ACC112 (cell line): ENCODE data around the gene NXF2B.
"Not testable (repeated sequence)": the region's sequence is repeated elsewhere in the genome, so short reads cannot be mapped to it uniquely, and the experiment has no call there.

Experiments
- H2AFZ ChIP-seq: fragments of 200-600 bp; sonication (generic); one replicate; pipeline ENCODE4 v1.6.0; 2017; ENCODE audit warnings: antibody characterized with exemption, low read length; ENCODE audit not compliant: unreplicated experiment
- H3K27ac ChIP-seq: fragments of 200-600 bp; sonication (generic); 2 replicates; pipeline ENCODE4 v1.5.1; 2014; ENCODE audit warnings: low read depth, mild to moderate bottlenecking, antibody characterized with exemption, low read length, moderate library complexity
- H3K27me3 ChIP-seq: fragments of 200-600 bp; sonication (generic); 2 replicates; pipeline ENCODE4 v1.6.1; 2014; ENCODE audit warnings: mild to moderate bottlenecking, antibody characterized with exemption, low read length, moderate library complexity, mixed read lengths; ENCODE audit not compliant: insufficient read depth
- H3K36me3 ChIP-seq: fragments of 200-600 bp; sonication (generic); 2 replicates; pipeline ENCODE4 v1.6.1; 2016; ENCODE audit warnings: mild to moderate bottlenecking, antibody characterized with exemption, low read length, moderate library complexity, mixed read lengths; ENCODE audit not compliant: insufficient read depth
- H3K4me1 ChIP-seq: fragments of 200-600 bp; sonication (generic); one replicate; pipeline ENCODE4 v1.6.1; 2016; ENCODE audit warnings: low read length, mixed read lengths; ENCODE audit not compliant: insufficient read depth, unreplicated experiment, control insufficient read depth
- H3K4me3 ChIP-seq: fragments of 200-600 bp; sonication (generic); 2 replicates; pipeline ENCODE4 v1.5.1; 2014; ENCODE audit warnings: mild to moderate bottlenecking, low read depth, low read length
- H3K79me2 ChIP-seq: fragments of 200-600 bp; sonication (generic); one replicate; pipeline ENCODE4 v1.6.0; 2016; ENCODE audit warnings: low read length; ENCODE audit not compliant: control insufficient read depth, unreplicated experiment, insufficient read depth

NXF2B gene, protein sequence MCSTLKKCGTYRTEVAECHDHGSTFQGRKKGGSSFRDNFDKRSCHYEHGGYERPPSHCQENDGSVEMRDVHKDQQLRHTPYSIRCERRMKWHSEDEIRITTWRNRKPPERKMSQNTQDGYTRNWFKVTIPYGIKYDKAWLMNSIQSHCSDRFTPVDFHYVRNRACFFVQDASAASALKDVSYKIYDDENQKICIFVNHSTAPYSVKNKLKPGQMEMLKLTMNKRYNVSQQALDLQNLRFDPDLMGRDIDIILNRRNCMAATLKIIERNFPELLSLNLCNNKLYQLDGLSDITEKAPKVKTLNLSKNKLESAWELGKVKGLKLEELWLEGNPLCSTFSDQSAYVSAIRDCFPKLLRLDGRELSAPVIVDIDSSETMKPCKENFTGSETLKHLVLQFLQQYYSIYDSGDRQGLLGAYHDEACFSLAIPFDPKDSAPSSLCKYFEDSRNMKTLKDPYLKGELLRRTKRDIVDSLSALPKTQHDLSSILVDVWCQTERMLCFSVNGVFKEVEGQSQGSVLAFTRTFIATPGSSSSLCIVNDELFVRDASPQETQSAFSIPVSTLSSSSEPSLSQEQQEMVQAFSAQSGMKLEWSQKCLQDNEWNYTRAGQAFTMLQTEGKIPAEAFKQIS

DNA sequence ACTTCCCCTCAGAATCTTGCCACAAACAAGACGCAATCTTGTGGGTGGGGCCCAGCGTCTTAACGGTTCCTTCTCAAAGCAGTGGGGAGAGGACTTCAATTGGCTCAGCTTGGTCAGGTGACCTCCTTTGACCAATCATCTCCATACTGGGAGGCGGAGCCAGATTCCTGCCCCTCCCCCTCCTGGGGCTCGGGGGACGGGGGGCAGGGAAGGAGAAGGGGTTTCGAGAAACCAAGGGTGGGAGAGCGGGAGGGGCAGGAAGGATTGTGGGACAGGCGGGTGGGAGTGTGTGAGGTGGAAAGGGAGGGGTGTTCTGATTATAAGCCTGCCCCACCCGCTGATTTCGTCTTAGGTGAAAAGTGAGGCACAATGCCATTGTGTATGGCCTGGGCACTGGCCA lies at the start of gene NXF2B:
Gene NXF2B, minus strand, starts transcription at position 101 of the 400 bp plus-strand sequence. CDS start 59,972 bp downstream, outside the sequence.
- H3K4me1 ChIP-seq, H3K4me3 ChIP-seq, H3K27ac ChIP-seq, H3K36me3 ChIP-seq, H3K79me2 ChIP-seq, H2AFZ ChIP-seq, H3K27me3 ChIP-seq: not testable (repeated sequence)

DNA sequence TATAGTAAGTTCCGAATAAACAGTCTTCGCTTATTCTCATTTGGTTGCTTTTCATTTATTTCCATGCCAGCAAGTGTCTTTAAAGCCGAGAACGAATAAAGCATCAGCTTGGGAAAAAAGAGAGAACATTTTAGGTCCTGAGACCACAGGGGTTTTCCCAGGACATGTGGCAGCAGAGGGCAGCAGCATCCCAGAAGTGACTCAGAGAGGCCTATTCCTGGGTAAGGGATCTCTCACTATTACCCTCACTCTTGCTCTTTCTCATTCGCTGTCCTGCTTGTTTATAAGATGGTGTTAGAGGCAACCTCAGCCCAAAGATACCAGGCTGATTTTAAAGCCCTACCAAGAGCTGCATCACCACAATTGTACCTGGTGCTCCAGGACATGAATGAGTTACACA lies 39.0 kb upstream of the NXF2B start:
- H3K79me2 ChIP-seq, H2AFZ ChIP-seq, H3K4me1 ChIP-seq, H3K36me3 ChIP-seq, H3K27ac ChIP-seq, H3K4me3 ChIP-seq, H3K27me3 ChIP-seq: not testable (repeated sequence)

DNA sequence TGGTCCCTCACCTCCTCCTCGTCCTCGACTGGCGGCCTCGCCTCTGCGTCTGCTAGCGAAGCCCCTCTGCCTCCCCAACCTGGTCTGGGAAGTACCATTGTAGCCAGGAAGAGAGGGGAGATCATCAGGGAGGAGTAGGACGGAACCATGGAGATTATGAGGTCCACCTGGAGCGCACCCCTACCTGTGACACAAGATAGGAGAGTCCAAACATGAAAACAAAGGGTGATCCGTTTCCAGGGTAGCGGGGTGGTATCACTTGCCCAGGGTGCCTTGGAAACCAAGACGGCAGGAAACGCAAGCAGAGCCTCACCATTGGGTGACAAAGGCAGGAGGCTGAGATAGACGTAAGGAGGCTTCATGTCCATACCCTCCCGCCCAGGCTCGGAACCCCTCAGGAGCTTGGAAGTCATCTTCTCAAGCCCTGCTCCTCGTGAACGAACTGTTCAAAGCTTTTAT lies 32.0 kb upstream of the NXF2B start, which contains the start of gene TCP11X2:
Gene TCP11X2, minus strand, starts transcription at position 51 of the 459 bp plus-strand sequence.
- not testable (repeated sequence) for H3K27me3 ChIP-seq, H3K27ac ChIP-seq, H3K36me3 ChIP-seq, H3K4me3 ChIP-seq, H3K4me1 ChIP-seq, H3K79me2 ChIP-seq, H2AFZ ChIP-seq

DNA sequence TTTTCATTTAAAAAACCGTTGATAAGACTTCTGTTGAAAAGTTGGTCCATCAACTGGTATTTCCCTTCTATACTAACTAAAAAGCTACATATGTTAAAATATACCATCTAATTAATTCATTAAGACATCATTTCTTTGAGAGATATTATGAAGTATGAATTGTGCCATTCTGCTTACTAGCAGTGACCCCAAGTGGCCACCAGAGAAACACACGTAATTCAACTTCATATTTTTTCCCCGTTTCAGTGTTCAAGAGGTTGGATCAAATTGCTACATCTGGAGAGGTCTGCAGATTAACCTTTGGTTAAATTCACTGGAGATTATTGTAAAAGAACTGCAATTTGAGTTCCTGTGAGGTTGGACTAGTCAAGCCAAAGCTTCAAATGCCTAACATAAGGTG lies 30.4 kb upstream of the NXF2B start:
- not testable (repeated sequence) for H2AFZ ChIP-seq, H3K4me3 ChIP-seq, H3K27ac ChIP-seq, H3K27me3 ChIP-seq, H3K36me3 ChIP-seq, H3K4me1 ChIP-seq, H3K79me2 ChIP-seq

DNA sequence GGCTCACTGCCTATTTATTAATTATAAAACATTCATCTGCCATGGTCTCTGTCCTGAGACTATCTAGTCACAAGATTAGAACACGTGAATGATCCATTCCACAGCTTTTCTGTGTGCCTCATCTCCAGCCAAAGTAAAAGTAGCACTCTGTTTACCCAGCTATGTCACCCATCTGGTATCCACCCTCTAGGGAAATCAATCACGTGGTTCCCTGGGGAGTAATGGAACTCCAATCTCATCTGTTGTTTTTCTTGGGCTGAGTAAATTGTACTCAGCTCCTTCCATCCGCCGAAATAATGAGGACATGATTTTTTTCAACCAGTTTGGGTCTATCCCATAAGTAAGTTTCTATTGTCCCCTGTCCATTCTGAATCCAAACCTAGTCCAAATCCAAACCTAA lies 18.8 kb upstream of the NXF2B start:
- H3K79me2 ChIP-seq, H3K4me3 ChIP-seq, H3K27ac ChIP-seq, H2AFZ ChIP-seq, H3K36me3 ChIP-seq, H3K27me3 ChIP-seq, H3K4me1 ChIP-seq: not testable (repeated sequence)

DNA sequence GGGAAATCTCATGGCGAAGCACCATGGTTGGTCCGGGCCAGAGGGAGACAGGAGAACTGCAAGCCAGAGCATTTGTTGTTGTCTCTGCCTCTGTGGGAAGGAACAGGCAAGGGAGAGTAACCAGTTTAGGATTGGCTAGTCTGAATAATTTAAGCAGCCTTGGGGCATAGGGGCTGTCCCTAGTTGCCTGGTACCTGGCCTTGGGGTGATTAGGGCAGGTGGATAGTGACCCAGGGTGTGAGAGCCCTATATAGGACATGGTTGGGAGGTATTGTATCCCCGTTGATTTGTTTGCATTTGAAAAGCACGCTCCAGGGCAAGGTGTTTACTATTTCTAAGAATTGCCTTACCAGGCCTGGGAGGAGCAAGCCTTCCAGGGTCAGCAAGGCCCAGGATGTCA lies 25.3 kb downstream of the NXF2B start:
- H3K27ac ChIP-seq, H3K4me1 ChIP-seq, H2AFZ ChIP-seq, H3K4me3 ChIP-seq, H3K27me3 ChIP-seq, H3K79me2 ChIP-seq, H3K36me3 ChIP-seq: not testable (repeated sequence)

DNA sequence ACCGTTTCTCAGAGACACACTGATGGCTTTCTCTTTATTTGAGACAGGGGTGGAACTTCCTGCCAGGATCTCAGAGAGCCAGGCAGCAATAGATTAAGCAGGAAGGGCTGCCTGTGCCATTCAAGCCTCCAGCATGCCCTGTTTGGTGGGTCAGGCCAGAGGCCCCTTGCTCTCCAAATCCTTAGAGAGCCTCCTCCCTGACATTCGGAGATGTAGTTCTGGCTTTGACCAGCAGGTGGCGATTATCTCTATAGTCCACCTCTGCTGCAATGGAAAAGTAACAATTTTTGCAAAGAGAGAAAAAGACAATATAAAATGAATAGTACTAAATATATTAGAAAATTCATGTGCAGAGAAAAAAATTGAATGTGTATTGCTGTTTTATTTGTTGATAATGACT lies 93.9 kb downstream of the NXF2B start:
- no peak overlapping the region for H3K4me3 ChIP-seq
- H3K27ac ChIP-seq, result no peak overlapping the region
- H3K36me3 ChIP-seq, result no peaks in the 10 kb centered on the region
- H3K27me3 ChIP-seq, result no peaks in the 10 kb centered on the region
- no peaks in the 10 kb centered on the region for H3K79me2 ChIP-seq
- H3K4me1 ChIP-seq, result no peaks in the 10 kb centered on the region
- no peak overlapping the region for H2AFZ ChIP-seq

DNA sequence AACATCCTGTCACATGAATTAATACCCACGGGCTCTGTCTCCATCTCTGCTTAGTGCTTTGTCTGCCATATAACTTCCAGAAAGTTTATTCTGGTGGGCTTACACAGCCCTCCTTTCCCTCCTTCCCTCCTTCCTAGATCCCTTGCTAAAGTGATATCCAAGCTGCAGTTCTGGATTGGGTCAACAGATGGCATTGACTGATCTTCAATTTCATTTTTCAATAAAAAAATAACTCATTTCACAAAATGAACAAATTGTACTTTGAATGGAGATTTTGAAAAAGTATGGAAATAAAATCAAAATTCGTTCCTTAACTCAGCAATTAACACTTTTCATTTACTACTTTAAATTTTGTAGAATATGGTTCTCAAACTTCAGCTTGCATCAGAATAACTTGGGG lies 97.9 kb downstream of the NXF2B start:
- Histone ChIP-seq H3K4me3 (no peak overlapping the region), H3K27me3 (no peaks in the 10 kb centered on the region), H2AFZ (no peak overlapping the region), H3K36me3 (no peaks in the 10 kb centered on the region), H3K79me2 (no peaks in the 10 kb centered on the region), H3K4me1 (no peaks in the 10 kb centered on the region), H3K27ac (no peak overlapping the region)

DNA sequence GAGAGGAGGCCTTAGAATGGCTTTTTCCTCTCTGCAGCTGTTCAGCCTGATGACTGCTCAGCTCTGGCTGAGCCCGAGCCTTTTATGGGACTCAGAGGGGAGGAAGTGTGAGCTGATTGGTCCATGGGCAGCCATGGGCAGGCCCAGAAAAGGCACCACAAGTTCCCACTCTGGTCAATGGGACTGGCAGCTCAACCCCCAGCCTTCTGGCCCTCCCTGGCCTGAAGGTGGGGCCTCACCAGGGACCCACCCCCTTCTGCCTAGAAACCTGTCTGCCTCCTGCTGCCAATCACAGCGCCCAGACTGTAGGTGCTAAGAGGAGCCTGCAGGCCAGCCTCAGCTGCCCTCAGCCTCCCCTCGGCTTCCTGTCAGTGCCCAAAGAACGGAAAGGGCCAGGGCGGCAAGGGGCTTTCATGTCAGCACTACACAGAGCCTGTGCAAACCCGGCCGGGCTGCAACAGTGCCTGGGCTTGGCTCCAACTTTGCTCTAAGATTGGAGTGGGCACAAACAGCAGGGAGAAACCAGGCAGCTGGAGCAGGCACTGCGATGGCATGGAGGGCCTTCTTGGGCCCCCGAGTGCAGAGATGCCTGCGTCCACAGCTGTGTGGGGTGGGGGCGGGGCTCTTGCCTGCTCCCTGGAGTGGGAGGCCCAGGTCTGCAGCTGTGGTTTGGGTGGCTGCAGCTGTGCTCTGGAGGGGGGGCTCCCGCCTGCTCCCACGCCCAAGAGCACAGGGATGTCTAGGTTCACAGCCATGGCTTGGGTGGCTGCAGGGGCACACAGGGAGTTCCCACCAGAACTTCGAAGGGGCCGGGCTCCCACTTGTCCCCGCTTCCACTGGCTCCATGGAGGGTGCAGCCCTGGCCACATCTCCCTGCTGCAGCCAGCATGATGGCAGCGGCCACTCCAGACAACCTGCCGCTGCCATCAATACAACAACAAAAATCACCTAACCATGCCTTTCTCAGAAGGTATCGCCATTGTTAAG lies 100.2 kb downstream of the NXF2B start:
- Histone ChIP-seq H2AFZ (no peak overlapping the region), H3K4me3 (no peak overlapping the region), H3K79me2 (no peaks in the 10 kb centered on the region), H3K4me1 (no peaks in the 10 kb centered on the region), H3K36me3 (no peaks in the 10 kb centered on the region), H3K27me3 (no peaks in the 10 kb centered on the region), H3K27ac (no peak overlapping the region)

DNA sequence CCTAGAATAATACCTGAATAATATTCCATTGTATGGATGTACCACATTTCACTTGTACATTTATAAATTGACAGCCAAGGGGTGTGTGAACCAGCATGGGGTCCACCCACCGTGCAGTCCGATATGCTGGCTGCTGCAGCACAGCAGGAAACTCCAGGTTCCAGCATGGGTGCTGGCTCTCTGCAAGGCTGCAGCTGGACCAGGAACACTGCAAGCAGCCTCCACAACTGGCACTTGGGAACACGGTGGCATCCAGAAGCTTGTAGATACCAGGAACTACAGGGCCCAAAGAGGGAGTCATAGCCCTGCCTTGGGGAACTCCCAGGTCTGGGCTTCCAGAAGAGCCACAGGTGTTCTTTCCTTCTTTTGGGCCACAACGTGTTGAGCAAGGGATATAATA lies 101.6 kb downstream of the NXF2B start:
- no peak overlapping the region for H2AFZ ChIP-seq
- no peaks in the 10 kb centered on the region for H3K36me3 ChIP-seq
- no peaks in the 10 kb centered on the region for H3K79me2 ChIP-seq
- H3K4me1 ChIP-seq, result no peaks in the 10 kb centered on the region
- H3K4me3 ChIP-seq, result no peak overlapping the region
- no peaks in the 10 kb centered on the region for H3K27me3 ChIP-seq
- no peak overlapping the region for H3K27ac ChIP-seq
